Endothelial cell (in vitro differentiated cells): ENCODE results near the gene CERT1. TPM values are rescaled to one million over a fixed set of nuclear protein-coding genes. Genes with fewer than 3 reads are reported as not detected.
A peak's percentile ranks its signal among the peaks of the same experiment; 100 is the strongest.

Source experiments
- DNase-seq: peaks from one replicate; pipeline ENCODE4 v3.0.0; 2021; ENCODE audit warnings: low spot score
- H3K27ac Mint-ChIP-seq: one replicate; pipeline ENCODE4 v1.8.0; 2021; ENCODE audit warnings: mixed read lengths, inconsistent platforms; ENCODE audit not compliant: unreplicated experiment
- H3K27me3 Mint-ChIP-seq: one replicate; pipeline ENCODE4 v1.8.0; 2021; ENCODE audit warnings: mild to moderate bottlenecking, moderate library complexity, mixed read lengths, inconsistent platforms; ENCODE audit not compliant: unreplicated experiment
- H3K36me3 Mint-ChIP-seq: one replicate; pipeline ENCODE4 v1.8.0; 2021; ENCODE audit warnings: mild to moderate bottlenecking, low read depth, mixed read lengths, inconsistent platforms; ENCODE audit not compliant: unreplicated experiment
- H3K4me1 Mint-ChIP-seq: one replicate; pipeline ENCODE4 v1.8.0; 2021; ENCODE audit warnings: mild to moderate bottlenecking, mixed read lengths, inconsistent platforms; ENCODE audit not compliant: unreplicated experiment
- H3K4me3 Mint-ChIP-seq: one replicate; pipeline ENCODE4 v1.8.0; 2021; ENCODE audit warnings: mild to moderate bottlenecking, mixed read lengths, inconsistent platforms; ENCODE audit not compliant: unreplicated experiment
- H3K9me3 Mint-ChIP-seq: one replicate; pipeline ENCODE4 v1.8.0; 2021; ENCODE audit warnings: mixed read lengths, inconsistent platforms; ENCODE audit not compliant: unreplicated experiment
- total RNA-seq: library from RNA; stranded (reverse); fragmentation: NEBNext Ultra II Directional; extraction: Animal tissue kit (Norgen Biotek cat#: 25700); gene quantifications from one replicate; pipeline ENCODE4 v1.2.1, GENCODE V29; 2021; ENCODE audit not compliant: unreplicated experiment
- TF ChIP-seq, protein P1 (sequence below): fragments of 200-600 bp; sonication (generic); IDR thresholded peaks from one replicate; pipeline ENCODE4 v1.5.0; 2021; ENCODE audit warnings: antibody characterized with exemption; ENCODE audit not compliant: unreplicated experiment

Gene CERT1
- total RNA-seq, 1 donor from 2014 or later, result 46.8 TPM

GRCh38 chr5:75519761-75520160, 8.3 kb upstream of the CERT1 start:
- H3K4me3 Mint-ChIP-seq, result no peak overlapping the region
- no peaks in the 10 kb centered on the region for H3K9me3 Mint-ChIP-seq
- H3K27ac Mint-ChIP-seq, result no peak overlapping the region
- H3K27me3 Mint-ChIP-seq, result no peaks in the 10 kb centered on the region
- TF ChIP-seq, protein P1, sequence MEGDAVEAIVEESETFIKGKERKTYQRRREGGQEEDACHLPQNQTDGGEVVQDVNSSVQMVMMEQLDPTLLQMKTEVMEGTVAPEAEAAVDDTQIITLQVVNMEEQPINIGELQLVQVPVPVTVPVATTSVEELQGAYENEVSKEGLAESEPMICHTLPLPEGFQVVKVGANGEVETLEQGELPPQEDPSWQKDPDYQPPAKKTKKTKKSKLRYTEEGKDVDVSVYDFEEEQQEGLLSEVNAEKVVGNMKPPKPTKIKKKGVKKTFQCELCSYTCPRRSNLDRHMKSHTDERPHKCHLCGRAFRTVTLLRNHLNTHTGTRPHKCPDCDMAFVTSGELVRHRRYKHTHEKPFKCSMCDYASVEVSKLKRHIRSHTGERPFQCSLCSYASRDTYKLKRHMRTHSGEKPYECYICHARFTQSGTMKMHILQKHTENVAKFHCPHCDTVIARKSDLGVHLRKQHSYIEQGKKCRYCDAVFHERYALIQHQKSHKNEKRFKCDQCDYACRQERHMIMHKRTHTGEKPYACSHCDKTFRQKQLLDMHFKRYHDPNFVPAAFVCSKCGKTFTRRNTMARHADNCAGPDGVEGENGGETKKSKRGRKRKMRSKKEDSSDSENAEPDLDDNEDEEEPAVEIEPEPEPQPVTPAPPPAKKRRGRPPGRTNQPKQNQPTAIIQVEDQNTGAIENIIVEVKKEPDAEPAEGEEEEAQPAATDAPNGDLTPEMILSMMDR, result no peak
- H3K36me3 Mint-ChIP-seq, result peaks cover 4% of the 10 kb centered on the region
- DNase-seq, result no peak
- H3K4me1 Mint-ChIP-seq, result no peaks in the 10 kb centered on the region

DNA sequence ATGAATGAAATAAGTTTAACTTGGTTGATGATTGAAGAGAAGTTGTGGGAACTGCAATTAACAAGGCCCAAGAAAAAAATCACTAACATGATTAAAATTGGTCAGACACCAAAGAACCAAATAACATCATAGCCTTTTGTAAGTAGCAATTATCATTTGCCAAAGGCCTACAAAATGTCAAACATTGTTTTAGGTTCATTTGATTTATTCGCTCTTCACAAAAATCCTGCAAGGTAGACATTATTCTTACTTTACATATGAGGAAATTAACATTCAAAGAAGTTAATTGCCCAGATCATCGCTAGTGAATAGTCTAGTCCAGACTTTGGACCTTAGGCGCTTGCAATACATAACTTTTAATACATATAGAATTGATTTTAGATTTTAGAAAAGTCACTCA, 2.9 kb upstream of the CERT1 start:
- H3K9me3 Mint-ChIP-seq, result no peaks in the 10 kb centered on the region
- DNase-seq, result no peak
- no peaks in the 10 kb centered on the region for H3K36me3 Mint-ChIP-seq
- no peak overlapping the region for H3K27ac Mint-ChIP-seq
- H3K4me1 Mint-ChIP-seq, result peaks cover 18% of the 10 kb centered on the region
- H3K27me3 Mint-ChIP-seq, result peaks cover 7% of the 10 kb centered on the region
- no peak overlapping the region for H3K4me3 Mint-ChIP-seq
- TF ChIP-seq, protein P1, result no peak

- TF ChIP-seq, protein P1, result no peak
- Mint-ChIP-seq H3K4me3 (no peak overlapping the region), H3K27me3 (peaks cover 7% of the 10 kb centered on the region), H3K27ac (no peak overlapping the region), H3K36me3 (no peaks in the 10 kb centered on the region), H3K4me1 (peaks cover 18% of the 10 kb centered on the region), H3K9me3 (no peaks in the 10 kb centered on the region)
- DNase-seq, result no peak
Observed at GRCh38 chr5:75513841-75514240, 2.4 kb upstream of the CERT1 start.

DNA sequence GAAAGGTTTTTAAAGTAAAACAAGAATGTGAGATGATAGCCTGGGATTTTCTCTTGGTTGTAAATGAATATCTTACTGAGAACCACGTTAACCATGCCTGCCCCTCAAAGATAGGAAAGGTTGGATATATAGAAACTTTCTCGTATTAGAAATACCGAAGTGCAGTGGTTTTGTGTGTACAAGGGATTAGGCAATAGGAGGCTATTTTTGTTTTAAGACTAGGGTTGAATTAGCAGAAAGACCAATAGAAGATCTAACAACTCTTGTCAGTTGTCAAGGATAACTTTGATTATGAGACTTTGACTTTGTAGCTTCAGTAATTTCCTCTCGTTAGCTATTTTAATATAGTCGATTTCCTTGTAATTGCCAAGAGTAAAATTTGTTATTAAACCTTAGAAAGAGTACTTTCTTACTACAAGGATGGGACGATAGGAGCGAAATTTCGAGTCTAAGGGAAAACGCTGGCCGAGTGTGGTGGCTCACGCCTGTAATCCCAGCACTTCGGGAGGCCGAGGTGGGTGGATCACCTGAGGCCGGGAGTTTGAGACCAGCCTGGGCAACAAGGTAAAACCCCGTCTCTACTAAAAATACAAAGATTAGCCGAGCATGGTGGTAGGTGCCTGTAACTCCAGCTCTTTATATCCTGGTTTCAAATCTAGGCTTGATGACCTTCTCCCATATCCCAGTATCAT, 1.1 kb upstream of the CERT1 start:
- Mint-ChIP-seq H3K4me3 (peak overlapping the region; percentile 97), H3K27ac (peak overlapping the region; percentile 96), H3K36me3 (peaks cover 5% of the 10 kb centered on the region), H3K4me1 (peaks cover 18% of the 10 kb centered on the region), H3K9me3 (no peaks in the 10 kb centered on the region), H3K27me3 (peaks cover 7% of the 10 kb centered on the region)
- TF ChIP-seq, protein P1, result no peak
- DNase-seq, result no peak

DNA sequence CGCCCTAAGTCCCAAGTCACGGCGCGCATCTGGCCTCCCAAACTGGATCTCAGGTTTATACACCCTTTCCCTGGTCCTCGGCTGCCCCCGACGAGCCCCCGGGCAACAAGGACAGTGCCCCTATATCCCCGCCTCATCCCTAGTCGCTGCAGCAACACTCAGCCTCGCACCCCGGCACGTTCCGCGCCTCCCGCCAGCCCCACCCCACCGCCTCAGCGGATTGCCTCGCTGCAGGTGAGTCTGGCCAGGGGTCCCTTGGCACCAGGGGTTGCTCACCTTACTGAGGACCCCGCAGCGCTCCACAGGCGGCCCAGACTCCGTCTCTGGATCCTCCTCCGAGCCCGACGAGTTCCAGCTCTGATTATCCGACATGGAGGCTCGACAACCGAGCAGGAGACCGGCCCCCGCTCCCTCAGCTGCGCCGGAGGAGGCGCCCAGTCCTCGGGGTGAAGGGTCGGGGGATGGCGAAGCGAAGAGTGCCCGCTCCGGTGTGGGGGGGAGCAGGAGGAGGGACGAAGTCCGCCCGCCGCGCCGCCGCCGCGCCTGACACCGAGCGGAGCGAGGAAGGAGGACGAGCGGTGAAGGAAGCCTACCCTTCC, 494 bp downstream of the CERT1 start:
- no peaks in the 10 kb centered on the region for H3K9me3 Mint-ChIP-seq
- peak; percentile 58 for DNase-seq
- H3K4me3 Mint-ChIP-seq, result peak overlapping the region; percentile 97
- TF ChIP-seq, protein P1, result no peak
- H3K4me1 Mint-ChIP-seq, result peaks cover 18% of the 10 kb centered on the region
- peak overlapping the region; percentile 64 for H3K27ac Mint-ChIP-seq
- H3K27me3 Mint-ChIP-seq, result peaks cover 8% of the 10 kb centered on the region
- H3K36me3 Mint-ChIP-seq, result peaks cover 8% of the 10 kb centered on the region
